Tongue (tissue), 2 donors: ENCODE data around the gene TBL1X. TPM values are rescaled to one million over a fixed set of nuclear protein-coding genes. Genes with fewer than 3 reads are reported as not detected.
A peak's percentile ranks its signal among the peaks of the same experiment; 100 is the strongest.

Source experiments
- DNase-seq: peaks from one replicate; pipeline ENCODE4 v3.0.0-alpha.2; 2015
- total RNA-seq: library from RNA; depleted of rRNA; stranded (reverse); fragments of >200 nt; gene quantifications from one replicate; pipeline ENCODE4 v1.2.3, GENCODE V29; 2014

Gene TBL1X
- total RNA-seq, 1 donor from 2014 or later = 27.7 TPM

- no peak for DNase-seq
These were observed 33.4 kb downstream of the TBL1X start for GRCh38 chrX:9498236-9498635.

GRCh38 chrX:9500584-9500983 is 35.7 kb downstream of the TBL1X start:
- DNase-seq = no peak

- DNase-seq = no peak
These were observed 36.5 kb downstream of the TBL1X start for GRCh38 chrX:9501362-9501761.

- peak; percentile 11 for DNase-seq
These were observed 38.4 kb downstream of the TBL1X start for GRCh38 chrX:9503261-9503660.

- DNase-seq = no peak
These were observed 45.5 kb downstream of the TBL1X start for GRCh38 chrX:9510366-9510765.

- DNase-seq = no peak
These were observed 46.1 kb downstream of the TBL1X start for GRCh38 chrX:9510980-9511379.

- DNase-seq = no peak
These were observed 50.6 kb downstream of the TBL1X start for GRCh38 chrX:9515489-9515888.

- DNase-seq = no peak
These were observed 51.2 kb downstream of the TBL1X start for GRCh38 chrX:9515973-9516538.

- DNase-seq = no peak
These were observed 51.8 kb downstream of the TBL1X start for GRCh38 chrX:9516635-9517034.

GRCh38 chrX:9518051-9518450 is 53.2 kb downstream of the TBL1X start:
- no peak for DNase-seq

- DNase-seq = no peak
These were observed 54.0 kb downstream of the TBL1X start for GRCh38 chrX:9518889-9519288.

- DNase-seq = peak; percentile 50
These were observed 54.8 kb downstream of the TBL1X start for GRCh38 chrX:9519546-9520216.

- DNase-seq = no peak
These were observed 55.3 kb downstream of the TBL1X start for GRCh38 chrX:9520217-9520590.

- DNase-seq = peak; percentile 12
These were observed 57.7 kb downstream of the TBL1X start for GRCh38 chrX:9522378-9523155.

- DNase-seq = peak; percentile 21
These were observed 60.8 kb downstream of the TBL1X start for GRCh38 chrX:9525511-9526248.

GRCh38 chrX:9526965-9527364 is 62.1 kb downstream of the TBL1X start:
- DNase-seq = no peak

GRCh38 chrX:9528498-9528897 is 63.6 kb downstream of the TBL1X start:
- no peak for DNase-seq

GRCh38 chrX:9529223-9529622 is 64.4 kb downstream of the TBL1X start:
- DNase-seq = no peak

GRCh38 chrX:9530848-9531274 is 66.0 kb downstream of the TBL1X start:
- peak; percentile 79 for DNase-seq

GRCh38 chrX:9532349-9532748 is 67.5 kb downstream of the TBL1X start:
- DNase-seq = no peak

GRCh38 chrX:9533611-9534010 is 68.8 kb downstream of the TBL1X start:
- no peak for DNase-seq

GRCh38 chrX:9534686-9535085 is 69.8 kb downstream of the TBL1X start:
- peak; percentile 32 for DNase-seq

- DNase-seq = peak; percentile 15
These were observed 70.2 kb downstream of the TBL1X start for GRCh38 chrX:9535101-9535500.
